Islet precursor cell (in vitro differentiated cells): Measurements from ENCODE around the gene ALK.

Experiments used
- DNase-seq: peaks from one replicate; pipeline ENCODE4 v3.0.0-alpha.2; 2018

Gene ALK

GRCh38 chr2:29900971-29901633 is 20.3 kb downstream of the ALK start:
- no peak for DNase-seq

- no peak for DNase-seq
These were observed 22.4 kb downstream of the ALK start for GRCh38 chr2:29898999-29899398.

- DNase-seq = no peak
These were observed 26.4 kb downstream of the ALK start for GRCh38 chr2:29894822-29895614.

- no peak for DNase-seq
These were observed 28.7 kb downstream of the ALK start for GRCh38 chr2:29892585-29893259.

GRCh38 chr2:29881089-29881730 is 40.2 kb downstream of the ALK start:
- DNase-seq = no peak

GRCh38 chr2:29880084-29880483 is 41.3 kb downstream of the ALK start:
- DNase-seq = no peak

- no peak for DNase-seq
These were observed 41.9 kb downstream of the ALK start for GRCh38 chr2:29879456-29879855.

GRCh38 chr2:29878898-29879297 is 42.5 kb downstream of the ALK start:
- no peak for DNase-seq

GRCh38 chr2:29876374-29876773 is 45.0 kb downstream of the ALK start:
- no peak for DNase-seq

- DNase-seq = no peak
These were observed 46.6 kb downstream of the ALK start for GRCh38 chr2:29874745-29875144.

- DNase-seq = no peak
These were observed 48.5 kb downstream of the ALK start for GRCh38 chr2:29872870-29873269.

- no peak for DNase-seq
These were observed 49.8 kb downstream of the ALK start for GRCh38 chr2:29871541-29871940.

- no peak for DNase-seq
These were observed 55.9 kb downstream of the ALK start for GRCh38 chr2:29865512-29865911.

GRCh38 chr2:29864988-29865387 is 56.4 kb downstream of the ALK start:
- no peak for DNase-seq

- DNase-seq = no peak
These were observed 65.3 kb downstream of the ALK start for GRCh38 chr2:29855924-29856639.

- DNase-seq = no peak
These were observed 70.6 kb downstream of the ALK start for GRCh38 chr2:29850794-29851193.

GRCh38 chr2:29848566-29849310 is 72.6 kb downstream of the ALK start:
- DNase-seq = no peak

- DNase-seq = no peak
These were observed 73.5 kb downstream of the ALK start for GRCh38 chr2:29847886-29848285.

- no peak for DNase-seq
These were observed 76.6 kb downstream of the ALK start for GRCh38 chr2:29844713-29845326.

- DNase-seq = no peak
These were observed 79.9 kb downstream of the ALK start for GRCh38 chr2:29841386-29842004.

- DNase-seq = no peak
These were observed 82.1 kb downstream of the ALK start for GRCh38 chr2:29839306-29839705.
